Fibroblast of pulmonary artery (primary cell): ENCODE results near the gene NPPB.

Experiments used
- DNase-seq: peaks from one replicate; pipeline ENCODE4 v3.0.0-alpha.2; 2010; ENCODE audit warnings: low read depth
- H3K4me3 ChIP-seq: replicated peaks from 2 replicates; pipeline ENCODE4 v1.5.1; 2011; ENCODE audit warnings: low read depth, mild to moderate bottlenecking, control low read depth, low read length, moderate library complexity
- CTCF ChIP-seq: IDR thresholded peaks from 2 replicates; pipeline ENCODE4 v1.5.1; 2011; ENCODE audit warnings: mild to moderate bottlenecking, control low read depth, low read length, inconsistent platforms; ENCODE audit errors: missing control alignments

The NPPB gene

GRCh38 chr1:11838349-11839272, 20.1 kb downstream of the NPPB start:
- peak; percentile 100 for TF ChIP-seq CTCF
- peak; percentile 67 for DNase-seq

DNA sequence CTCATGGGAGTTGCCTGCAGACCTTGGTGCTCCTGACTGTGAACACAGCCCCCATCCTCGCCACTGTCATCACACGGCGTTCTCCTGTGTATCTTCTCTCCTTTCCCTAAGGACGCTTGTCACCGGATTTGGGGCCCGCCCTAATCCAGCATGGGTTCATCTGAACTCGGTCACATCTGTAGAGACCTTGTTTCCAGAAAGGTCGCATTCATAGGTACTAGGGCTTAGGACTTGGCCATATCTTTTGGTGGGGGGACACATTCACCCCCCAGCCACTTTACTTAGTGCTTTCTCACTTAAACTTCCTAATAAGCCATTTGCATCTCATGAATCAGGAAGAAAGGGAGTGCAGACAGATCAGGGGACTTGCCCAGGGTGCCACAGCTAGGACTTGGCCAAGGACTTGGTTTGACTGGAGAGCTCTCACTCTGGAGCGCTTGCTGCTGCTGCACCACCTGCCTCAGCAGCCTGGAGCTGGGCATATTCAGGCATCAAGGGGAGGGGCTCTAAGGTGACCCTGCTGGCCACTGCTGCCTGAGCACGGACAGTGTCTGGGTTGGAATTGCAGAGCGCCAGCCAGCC, 20.9 kb downstream of the NPPB start:
- no peak overlapping the region for H3K4me3 ChIP-seq
- TF ChIP-seq CTCF: no peak
- DNase-seq: no peak

More at GRCh38 chr1:11838349-11839272, 20.1 kb downstream of the NPPB start:
- no peak overlapping the region for H3K4me3 ChIP-seq

- no peak overlapping the region for H3K4me3 ChIP-seq
- no peak for DNase-seq
- TF ChIP-seq CTCF: no peak
Observed at GRCh38 chr1:11836955-11837766, 21.6 kb downstream of the NPPB start.

- no peak for DNase-seq
- H3K4me3 ChIP-seq: no peak overlapping the region
- TF ChIP-seq CTCF: no peak
Observed at GRCh38 chr1:11835441-11836225, 23.1 kb downstream of the NPPB start.

GRCh38 chr1:11833900-11834299, 24.8 kb downstream of the NPPB start:
- no peak overlapping the region for H3K4me3 ChIP-seq
- DNase-seq: no peak
- TF ChIP-seq CTCF: no peak

DNA sequence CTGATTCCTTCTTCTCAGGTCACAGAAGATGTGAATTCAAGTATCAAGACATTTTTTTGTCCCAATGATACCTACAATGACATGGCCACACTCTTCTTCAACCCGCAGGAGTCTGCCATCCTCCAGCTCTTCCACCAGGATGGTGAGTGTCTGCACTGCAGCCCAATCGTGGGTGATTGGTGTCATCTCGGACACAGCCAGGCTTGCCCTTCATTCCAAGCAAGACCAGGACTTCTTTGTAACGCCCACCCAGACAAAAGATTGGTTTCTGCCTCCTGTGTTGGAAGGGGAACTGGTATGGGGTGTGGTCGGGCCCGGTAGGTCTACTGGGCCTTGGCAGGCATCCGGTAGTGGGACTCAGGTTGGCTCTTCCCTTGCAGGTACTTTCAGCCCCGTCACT, 25.2 kb downstream of the NPPB start:
- H3K4me3 ChIP-seq: no peak overlapping the region
- no peak for TF ChIP-seq CTCF
- DNase-seq: no peak
